GM12878 (cell line): ENCODE results near the gene CXCL12. TPM values are rescaled to one million over a fixed set of nuclear protein-coding genes. Genes with fewer than 3 reads are reported as not detected.

ENCODE experiments used
- ATAC-seq: fragments of 200-7000 bp; cut with Tn5 transposase; 3 replicates; pipeline ENCODE4 v1.9.1; 2020; ENCODE audit warnings: mild to moderate bottlenecking, moderate library complexity
- BruUV-seq: library from RNA; stranded (reverse); fragments of 400-500 nt; replicated peaks from 2 replicates; lab custom pipeline; 2021; lab: Mats Ljungman, UMichigan
- CTCF ChIA-PET: fragments of 300-600 bp; sonication (Branson Sonifier 250); formaldehyde crosslinking; extraction: SDS; loops from one replicate; lab custom pipeline; 2021; ENCODE audit warnings: inconsistent platforms; lab: Yijun Ruan, JAX
- POLR2A ChIA-PET: fragments of 350-600 bp; formaldehyde crosslinking; extraction: SDS; loops from one replicate; lab custom pipeline; 2021; ENCODE audit warnings: inconsistent platforms; lab: Charles Lee
- RAD21 ChIA-PET: fragments of 300-600 bp; sonication (Branson Sonifier 250); formaldehyde crosslinking; loops from one replicate; lab custom pipeline; 2023; ENCODE audit warnings: antibody characterized with exemption; ENCODE audit not compliant: unreplicated experiment; lab: Charles Lee
- SMC1A ChIA-PET: fragments of 300-600 bp; sonication (Branson Sonifier 250); formaldehyde crosslinking; loops from one replicate; lab custom pipeline; 2023; ENCODE audit not compliant: unreplicated experiment, uncharacterized antibody; lab: Charles Lee
- DNase-seq: peaks from one replicate; pipeline ENCODE4 v3.0.0-alpha.2; 2011; ENCODE audit warnings: low read depth, low spot score
- FAIRE-seq: peaks from 3 replicates; lab custom pipeline; 2011; peaks lifted over from hg19 to GRCh38; lab: Jason Lieb, UNC
- H2AFZ ChIP-seq: 2 replicates; pipeline ENCODE4 v1.6.0; 2011; ENCODE audit warnings: low read depth, low read length, control low read depth; ENCODE audit not compliant: control insufficient read depth
- H3K27ac ChIP-seq: 2 replicates; pipeline ENCODE4 v1.5.1; 2011; ENCODE audit warnings: control low read depth; ENCODE audit not compliant: control insufficient read depth, insufficient read depth
- H3K27me3 ChIP-seq, 2 experiments: replicated peaks in 1 of 2; 2 replicates each; pipeline versions ENCODE4 v1.6.0 to v1.6.1; 2011; ENCODE audit warnings: low read length in 1 of 2; ENCODE audit not compliant: control insufficient read depth in 2 of 2, insufficient read depth in 2 of 2
- H3K36me3 ChIP-seq, 2 experiments: 2 replicates each; pipeline ENCODE4 v1.5.1; 2011; ENCODE audit warnings: low read length in 1 of 2; ENCODE audit not compliant: control insufficient read depth in 2 of 2, insufficient read depth in 2 of 2
- H3K4me1 ChIP-seq: 2 replicates; pipeline ENCODE4 v1.6.1; 2011; ENCODE audit warnings: mild to moderate bottlenecking, low read length, moderate library complexity, mixed read lengths; ENCODE audit not compliant: control insufficient read depth, insufficient read depth
- H3K4me2 ChIP-seq: 2 replicates; pipeline ENCODE4 v1.6.0; 2011; ENCODE audit warnings: control low read depth; ENCODE audit not compliant: control insufficient read depth, insufficient read depth
- H3K4me3 ChIP-seq: fragments of 200-600 bp; sonication (generic); 2 replicates; pipeline ENCODE4 v1.5.1; 2016
- H3K79me2 ChIP-seq: 2 replicates; pipeline ENCODE4 v1.6.0; 2011; ENCODE audit warnings: low read length; ENCODE audit not compliant: control insufficient read depth, insufficient read depth
- H3K9ac ChIP-seq: 2 replicates; pipeline ENCODE4 v1.8.0; 2011; ENCODE audit warnings: low read length, control low read depth, mixed read lengths; ENCODE audit not compliant: control insufficient read depth, insufficient read depth
- H3K9me3 ChIP-seq: replicated peaks from 3 replicates; pipeline ENCODE4 v1.5.1; 2011; ENCODE audit warnings: mild to moderate bottlenecking, low read length; ENCODE audit not compliant: control insufficient read depth, insufficient read depth
- H4K20me1 ChIP-seq: 2 replicates; pipeline ENCODE4 v1.6.0; 2011; ENCODE audit not compliant: control insufficient read depth, insufficient read depth
- CBX5 ChIP-seq: sonication (generic); IDR thresholded peaks from 2 replicates; pipeline ENCODE4 v1.6.1; 2016; ENCODE audit warnings: low read depth, moderate library complexity, mild to moderate bottlenecking, inconsistent platforms
- ETV6 ChIP-seq, 2 experiments: fragments of 450-650 bp in 1 of 2; IDR thresholded peaks in 1 of 2; conservative IDR thresholded peaks in 1 of 2; 2 replicates each; pipeline ENCODE4 v1.6.1; 2014; ENCODE audit warnings: antibody characterized with exemption in 1 of 2, borderline replicate concordance in 1 of 2, low read depth in 1 of 2, mild to moderate bottlenecking in 1 of 2, moderate library complexity in 1 of 2
- GATAD2B ChIP-seq: fragments of 450-650 bp; conservative IDR thresholded peaks from 2 replicates; pipeline ENCODE4 v1.6.1; 2017; ENCODE audit warnings: low read depth, mild to moderate bottlenecking, moderate library complexity
- LARP7 ChIP-seq: fragments of 450-650 bp; IDR thresholded peaks from 2 replicates; pipeline ENCODE4 v1.6.1; 2017; ENCODE audit warnings: mild to moderate bottlenecking
- MLLT1 ChIP-seq: fragments of 450-650 bp; IDR thresholded peaks from 2 replicates; pipeline ENCODE4 v1.6.1; 2016; ENCODE audit warnings: mild to moderate bottlenecking
- POLR2A ChIP-seq: IDR thresholded peaks from 2 replicates; pipeline ENCODE4 v1.6.1; 2011; ENCODE audit warnings: low read depth, mild to moderate bottlenecking, low read length
- POU2F2 ChIP-seq: IDR thresholded peaks from 3 replicates; pipeline ENCODE4 v1.6.1; 2011; ENCODE audit warnings: low read depth, mild to moderate bottlenecking, low read length, borderline replicate concordance
- SIN3A ChIP-seq: IDR thresholded peaks from 2 replicates; pipeline ENCODE4 v1.6.1; 2012; ENCODE audit warnings: low read depth, low read length, improper control_type of control experiment
- SREBF2 ChIP-seq: IDR thresholded peaks from 2 replicates; pipeline ENCODE4 v1.6.1; 2012; ENCODE audit warnings: mild to moderate bottlenecking, low read length
- TCF12 ChIP-seq: IDR thresholded peaks from 2 replicates; pipeline ENCODE4 v1.6.1; 2011; ENCODE audit warnings: low read depth, mild to moderate bottlenecking, low read length
- ZBED1 ChIP-seq: IDR thresholded peaks from 2 replicates; pipeline ENCODE4 v1.6.1; 2016; ENCODE audit warnings: borderline replicate concordance
- ZBTB40 ChIP-seq: fragments of 450-650 bp; IDR thresholded peaks from 2 replicates; pipeline ENCODE4 v1.6.1; 2016; ENCODE audit warnings: mild to moderate bottlenecking, moderate library complexity, borderline replicate concordance
- WGBS: methylation state at CpG from one replicate; pipeline ENCODE4 v1.1.6; 2016; ENCODE audit warnings: low lambda C conversion rate; ENCODE audit not compliant: insufficient replicate concordance, insufficient coverage; ENCODE audit errors: missing lambda C conversion rate; 5-methylcytosine and 5-hydroxymethylcytosine counted together
- in situ Hi-C: fragments of 300-500 bp; cut with MboI; formaldehyde crosslinking; loops from 9 replicates; pipeline ENCODE4 v1.14.3; 2018; ENCODE audit warnings: mixed read lengths
- intact Hi-C: fragments of 100-400 bp; cut with micrococcal nuclease; formaldehyde crosslinking; loops from one replicate; pipeline ENCODE4 v1.14.2; 2022; ENCODE audit not compliant: unreplicated experiment
- polyA plus RNA-seq, 11 experiments: library from polyadenylated mRNA; depleted of rRNA in 4 of 11; unstranded in 6 of 11; stranded (reverse) in 5 of 11; fragments of >200 nt; fragmentation: Nextera tagmentation in 4 of 11; fragmentation: Illumina TruSeq in 1 of 11; extraction: Ambion mirVana in 4 of 11; extraction: Trizol in 1 of 11; gene quantifications; 1 replicate in 1 of 11; 2 replicates in 10 of 11; pipeline versions ENCODE4 v1.2.1 to v1.2.3, GENCODE V29; 2011 to 2016; ENCODE audit warnings: inconsistent platforms in 2 of 11, missing spikeins in 2 of 11, low read depth in 1 of 11
- total RNA-seq, 4 experiments: library from RNA; depleted of rRNA in 3 of 4; stranded (reverse); fragments of >200 nt in 3 of 4; fragmentation: Illumina TruSeq in 1 of 4; extraction: Trizol in 1 of 4; gene quantifications; 2 replicates each; pipeline versions ENCODE4 v1.2.1 to v1.2.3, GENCODE V29; 2013 to 2021

Gene CXCL12
- total and polyA plus RNA-seq, 10 of the 15 experiments (the other 5 are each of a cell fraction or from before 2014, with no cell fraction given): 0.03 to 4.5 (median 0.53) TPM

- no peak for TF ChIP-seq ETV6 (conservative IDR thresholded peaks at IDR 0.05 in 1 of 2, IDR thresholded peaks at IDR 0.05 in 1 of 2; ENCODE audit: borderline replicate concordance in 1 of 2, low read depth in 1 of 2)
- TF ChIP-seq POLR2A: no peak
- no peak for TF ChIP-seq ZBED1
Measured at GRCh38 chr10:44416936-44417335, 32.0 kb upstream of the CXCL12 start (continued).

GRCh38 chr10:44416021-44416771, 31.3 kb upstream of the CXCL12 start:
- no peak overlapping the region for H3K9ac ChIP-seq
- in situ Hi-C loops: loop anchor here (25.0 kb wide), 1 partner anchor 96 kb away; no protein-coding TSS in a partner anchor
- DNase-seq: no peak

More at GRCh38 chr10:44416021-44416771, 31.3 kb upstream of the CXCL12 start:
- H3K27me3 ChIP-seq: no peaks in the 10 kb centered on the region; a peak in 1 of 4 replicates
- SMC1A ChIA-PET: no interaction called here
- H3K27ac ChIP-seq: no peak overlapping the region
- H3K9me3 ChIP-seq: no peaks in the 10 kb centered on the region; the same call in 2 of the 3 replicates
- intact Hi-C loops: no loop called here
- no peak overlapping the region for H3K4me3 ChIP-seq
- no peaks in the 10 kb centered on the region for H3K36me3 ChIP-seq
- ATAC-seq: no peak
- TF ChIP-seq LARP7: no peak
- TF ChIP-seq POU2F2: no peak
- TF ChIP-seq ZBTB40: no peak
- TF ChIP-seq CBX5: no peak
- TF ChIP-seq GATAD2B: no peak
- TF ChIP-seq MLLT1: no peak
- no peak for TF ChIP-seq SIN3A
- no peak for TF ChIP-seq TCF12
- no peak for TF ChIP-seq SREBF2
- no TSS peak for BruUV-seq
- POLR2A ChIA-PET: no interaction called here
- no peaks in the 10 kb centered on the region for H4K20me1 ChIP-seq
- WGBS: 11% methylated on average over 7 of the region's 7 CpGs
- H3K4me2 ChIP-seq: no peak overlapping the region
- no peak for FAIRE-seq
- H3K79me2 ChIP-seq: no peaks in the 10 kb centered on the region
- RAD21 ChIA-PET: no interaction called here
- CTCF ChIA-PET: interaction anchor here (0.8 kb wide), 1 partner anchor 12 kb away, joined by 3 read pairs; no protein-coding TSS in a partner anchor
- no peak overlapping the region for H2AFZ ChIP-seq
- H3K4me1 ChIP-seq: no peaks in the 10 kb centered on the region
